Activated gamma-delta T cell treated with Interleukin-2 at 50 U/mL for 16 hours (primary cell): ENCODE measurements around the gene XPO4.
"Not testable (repeated sequence)": the region's sequence is repeated elsewhere in the genome, so short reads cannot be mapped to it uniquely, and the experiment has no call there.

Experiments used
- DNase-seq: peaks from one replicate; pipeline ENCODE4 v3.0.0-alpha.2; 2020

XPO4 gene

GRCh38 chr13:20890540-20890939, 12.0 kb downstream of the XPO4 start:
- not testable (repeated sequence) for DNase-seq

GRCh38 chr13:20882206-20882605, 20.3 kb downstream of the XPO4 start:
- DNase-seq = no peak

- DNase-seq = no peak
Measured at GRCh38 chr13:20877902-20878301, 24.6 kb downstream of the XPO4 start.

- not testable (repeated sequence) for DNase-seq
Measured at GRCh38 chr13:20876802-20877201, 25.7 kb downstream of the XPO4 start.

- DNase-seq = not testable (repeated sequence)
Measured at GRCh38 chr13:20874439-20874838, 28.1 kb downstream of the XPO4 start.

GRCh38 chr13:20873348-20873747, 29.2 kb downstream of the XPO4 start:
- no peak for DNase-seq

GRCh38 chr13:20870829-20871228, 31.7 kb downstream of the XPO4 start:
- no peak for DNase-seq

- no peak for DNase-seq
Measured at GRCh38 chr13:20869540-20869939, 33.0 kb downstream of the XPO4 start.

GRCh38 chr13:20867408-20867807, 35.1 kb downstream of the XPO4 start:
- DNase-seq = no peak

GRCh38 chr13:20861666-20862065, 40.9 kb downstream of the XPO4 start:
- not testable (repeated sequence) for DNase-seq

- DNase-seq = no peak
Measured at GRCh38 chr13:20860844-20861243, 41.7 kb downstream of the XPO4 start.

GRCh38 chr13:20856650-20857049, 45.9 kb downstream of the XPO4 start:
- DNase-seq = no peak

GRCh38 chr13:20851844-20852402, 50.6 kb downstream of the XPO4 start:
- no peak for DNase-seq

- DNase-seq = no peak
Measured at GRCh38 chr13:20848944-20849343, 53.6 kb downstream of the XPO4 start.

- DNase-seq = no peak
Measured at GRCh38 chr13:20848203-20848602, 54.3 kb downstream of the XPO4 start.

- no peak for DNase-seq
Measured at GRCh38 chr13:20847296-20847695, 55.2 kb downstream of the XPO4 start.

- no peak for DNase-seq
Measured at GRCh38 chr13:20843166-20843565, 59.4 kb downstream of the XPO4 start.

GRCh38 chr13:20840568-20840967, 62.0 kb downstream of the XPO4 start:
- DNase-seq = no peak

GRCh38 chr13:20833900-20834679, 68.5 kb downstream of the XPO4 start:
- no peak for DNase-seq

- DNase-seq = no peak
Measured at GRCh38 chr13:20832861-20833260, 69.7 kb downstream of the XPO4 start.

GRCh38 chr13:20831933-20832332, 70.6 kb downstream of the XPO4 start:
- DNase-seq = no peak

- DNase-seq = no peak
Measured at GRCh38 chr13:20831254-20831653, 71.3 kb downstream of the XPO4 start.

- DNase-seq = peak; percentile 19
Measured at GRCh38 chr13:20828539-20829364, 73.8 kb downstream of the XPO4 start.
